Activated CD8-positive, alpha-beta memory T cell treated with anti-CD3 and anti-CD28 coated beads, Interleukin-2, amount 50 U/mL, for 24 hours (primary cell): ENCODE results near the gene TTI1.

Experiments
- DNase-seq: peaks from one replicate; pipeline ENCODE4 v3.0.0-alpha.2; 2020; ENCODE audit errors: extremely low read depth

Gene TTI1

DNA sequence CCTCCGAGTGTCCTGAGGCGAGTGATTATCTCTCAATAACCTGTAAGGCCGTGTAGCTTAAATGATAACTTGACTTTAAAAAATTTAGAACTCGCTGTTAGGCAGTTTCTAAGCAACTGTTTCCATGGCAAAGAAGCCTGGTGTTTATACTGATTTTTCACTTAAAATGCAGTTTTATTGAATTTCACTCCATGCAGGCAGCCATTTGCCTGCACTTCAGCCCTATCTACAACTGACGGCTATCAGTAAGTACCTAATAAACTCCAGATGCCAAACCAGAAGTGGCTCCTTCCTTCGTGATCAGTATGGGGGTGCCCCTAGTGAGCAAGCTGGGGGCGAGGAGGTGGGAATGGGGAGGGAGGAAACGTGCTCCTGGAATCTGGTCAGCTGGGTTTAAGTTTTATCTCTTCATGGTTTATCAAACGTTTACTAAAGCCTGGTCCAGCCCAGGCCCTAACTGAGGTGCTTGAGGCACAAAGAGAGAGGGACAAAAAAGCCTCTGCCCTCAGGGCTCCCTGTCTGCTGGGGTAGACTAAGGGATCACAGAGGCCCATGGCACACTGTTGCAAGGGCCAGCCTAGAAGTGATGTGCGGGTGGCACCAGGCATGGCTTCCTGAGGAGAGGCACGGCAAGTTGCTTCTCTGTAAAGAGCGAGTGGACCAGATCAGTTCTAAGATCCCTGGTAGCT lies 45.5 kb downstream of the TTI1 start:
- DNase-seq, result no peak

DNA sequence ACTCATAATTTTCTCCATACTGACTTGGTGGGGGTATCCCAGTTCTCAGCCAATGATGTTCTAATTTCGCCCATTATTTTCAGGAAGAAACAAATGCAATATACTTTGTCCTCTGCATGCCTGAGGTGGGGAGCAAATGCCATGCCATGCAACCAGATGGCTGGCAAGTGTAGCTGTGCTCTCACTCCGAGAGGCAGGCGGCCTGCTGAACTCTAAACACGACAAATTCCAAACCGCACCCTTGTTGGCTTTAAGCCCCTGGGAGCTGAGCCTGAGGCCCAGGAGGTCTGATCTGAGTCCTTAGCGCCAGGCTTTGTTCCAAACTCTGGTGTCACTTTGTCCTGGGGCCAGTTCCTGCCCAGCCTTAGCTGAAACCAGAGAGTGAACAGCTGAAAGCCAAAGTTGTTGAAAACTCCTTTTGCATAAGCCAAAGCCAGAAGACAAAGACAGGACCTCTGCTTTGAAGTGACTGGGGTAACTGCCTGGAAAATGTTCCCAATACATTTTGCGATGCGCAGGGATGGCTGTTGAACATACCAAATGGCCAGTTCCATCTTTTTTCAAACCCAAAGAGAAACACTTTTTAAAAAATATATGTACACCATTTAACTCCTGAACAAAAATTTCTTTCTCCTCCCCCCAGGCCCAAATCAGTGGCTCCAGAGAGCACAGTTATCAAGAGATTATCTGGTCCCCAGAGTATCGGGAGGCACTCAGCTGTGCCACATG lies 46.2 kb downstream of the TTI1 start:
- DNase-seq, result no peak

DNA sequence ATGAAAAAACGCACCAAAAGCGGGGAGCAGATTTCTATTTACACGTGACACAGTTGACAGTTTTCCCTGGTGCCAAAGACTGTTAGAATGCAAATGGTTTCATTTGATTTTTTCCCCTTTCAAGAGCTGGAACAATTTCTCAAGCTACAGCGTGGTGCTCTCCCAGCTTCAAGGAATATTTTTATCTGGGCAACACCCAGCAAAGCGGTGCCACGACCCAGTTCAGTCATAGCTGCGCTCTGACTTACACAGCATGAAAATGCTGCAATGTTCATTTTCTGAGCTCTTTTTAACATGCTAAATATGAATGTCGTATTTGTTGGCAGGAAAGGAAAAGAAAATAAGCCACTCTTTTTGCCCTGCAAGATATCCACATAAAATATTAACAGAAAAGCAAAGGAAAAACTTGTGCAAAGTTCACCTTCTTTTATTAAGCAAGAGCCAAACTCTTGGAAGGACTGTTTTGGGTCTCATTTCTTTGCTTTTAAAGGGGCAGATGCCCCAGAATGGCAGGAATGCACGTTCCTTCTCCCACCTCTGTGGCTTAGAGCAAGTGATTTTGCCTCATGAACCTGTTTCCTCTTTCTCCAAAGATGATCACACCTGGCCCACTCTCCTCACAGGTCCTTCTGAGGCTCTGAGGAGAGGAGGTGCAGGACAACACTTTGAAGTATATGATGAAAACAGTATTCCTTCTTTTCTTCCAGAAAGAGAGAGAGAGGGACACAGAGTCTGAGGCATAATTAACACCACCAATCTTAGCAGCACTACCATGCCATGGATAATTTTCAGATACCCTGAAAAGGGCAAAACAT lies 47.0 kb downstream of the TTI1 start:
- DNase-seq, result no peak

DNA sequence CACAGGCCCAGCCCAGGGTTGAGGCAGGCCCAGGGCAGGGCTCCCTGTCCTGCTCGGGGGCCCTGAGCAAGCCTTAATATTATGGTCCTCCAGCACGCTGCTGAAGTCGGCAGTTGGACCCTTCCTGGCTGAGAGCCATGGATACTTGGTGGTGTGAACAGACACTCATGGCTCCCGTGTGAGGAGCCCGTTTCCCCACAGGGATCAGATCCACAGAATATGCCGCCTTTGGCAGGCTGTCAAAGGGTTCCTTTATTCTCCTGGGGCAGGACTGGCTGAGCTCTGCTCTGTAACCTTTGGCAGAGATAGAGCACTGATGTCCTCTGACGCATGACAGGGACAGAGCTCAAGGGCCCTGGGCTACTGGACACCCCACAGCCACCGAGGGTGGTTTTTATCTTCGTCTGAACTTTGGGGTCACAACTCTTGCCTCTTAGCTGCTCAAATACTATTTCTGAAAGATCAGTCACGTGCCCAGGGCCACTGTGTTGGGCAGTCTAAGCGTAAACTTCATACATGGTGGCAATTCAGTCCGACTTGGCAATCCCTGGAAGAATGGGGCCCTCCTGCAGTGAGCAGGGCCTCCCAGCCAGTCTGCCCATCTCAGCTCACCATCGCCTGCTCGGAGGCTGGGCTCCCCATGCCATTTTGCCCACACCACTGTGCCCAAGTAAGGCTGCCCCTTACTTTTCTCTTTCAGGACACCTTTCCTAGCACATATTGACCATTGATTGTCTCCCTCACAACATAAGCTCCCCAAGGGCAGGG lies 49.1 kb downstream of the TTI1 start:
- DNase-seq, result no peak

DNA sequence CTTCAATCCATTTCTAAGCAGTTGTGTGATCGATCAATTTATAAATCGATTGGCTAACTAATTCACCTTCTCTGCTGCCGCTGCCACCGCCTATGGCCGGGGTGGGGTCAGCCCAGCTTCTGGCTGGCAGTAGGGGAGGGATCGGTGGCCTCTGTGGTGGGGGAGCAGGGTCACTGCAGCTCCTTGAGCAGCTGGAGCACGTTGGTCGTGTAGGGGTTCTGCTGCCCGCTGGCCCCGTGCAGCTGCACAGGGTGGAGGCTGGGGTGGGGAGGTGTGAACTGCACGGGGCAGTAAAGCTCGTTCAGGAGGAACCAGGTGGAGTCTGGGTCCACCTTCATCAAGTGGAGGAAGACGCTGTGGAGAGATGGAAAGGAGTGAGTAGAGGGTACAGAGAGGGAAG lies 50.0 kb downstream of the TTI1 start:
- DNase-seq, result no peak

DNA sequence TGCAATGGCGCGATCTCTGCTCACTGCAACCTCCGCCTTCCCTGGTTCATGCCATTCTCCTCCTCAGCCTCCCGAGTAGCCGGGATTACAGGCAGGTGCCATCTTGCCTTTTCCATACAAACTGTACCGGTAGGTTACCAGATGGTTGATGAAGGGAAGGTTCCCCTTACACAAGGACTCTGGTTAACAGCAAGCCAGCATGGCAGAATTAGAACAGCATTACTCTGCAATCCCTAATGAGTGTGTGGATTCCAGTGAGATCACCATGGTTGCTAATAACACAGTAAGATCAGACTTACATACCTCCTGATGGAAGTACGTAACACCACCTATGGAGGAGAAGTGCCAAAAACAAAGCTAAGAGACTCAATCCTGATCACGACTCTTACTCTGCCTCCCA lies 51.7 kb downstream of the TTI1 start:
- DNase-seq, result no peak

DNA sequence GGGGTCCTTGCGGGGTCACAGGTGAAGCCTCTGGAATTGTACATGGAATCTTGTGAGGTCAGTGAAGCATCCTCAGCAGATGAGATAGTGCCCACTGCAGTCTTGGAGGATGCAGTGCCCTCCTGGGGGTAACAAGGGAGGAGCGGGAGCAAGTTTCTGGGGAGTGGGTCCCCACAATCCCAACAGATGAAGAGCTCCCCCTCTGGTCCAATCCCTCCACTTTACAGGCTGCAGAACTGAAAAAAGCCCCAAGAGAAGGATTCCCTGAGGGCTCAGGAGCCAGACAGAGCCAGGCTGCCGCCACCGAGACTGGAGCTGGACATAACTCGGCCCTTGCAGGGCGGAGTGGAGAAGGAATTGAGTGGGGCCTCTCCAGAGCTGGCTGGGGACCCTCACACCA lies 52.4 kb downstream of the TTI1 start:
- DNase-seq, result no peak

DNA sequence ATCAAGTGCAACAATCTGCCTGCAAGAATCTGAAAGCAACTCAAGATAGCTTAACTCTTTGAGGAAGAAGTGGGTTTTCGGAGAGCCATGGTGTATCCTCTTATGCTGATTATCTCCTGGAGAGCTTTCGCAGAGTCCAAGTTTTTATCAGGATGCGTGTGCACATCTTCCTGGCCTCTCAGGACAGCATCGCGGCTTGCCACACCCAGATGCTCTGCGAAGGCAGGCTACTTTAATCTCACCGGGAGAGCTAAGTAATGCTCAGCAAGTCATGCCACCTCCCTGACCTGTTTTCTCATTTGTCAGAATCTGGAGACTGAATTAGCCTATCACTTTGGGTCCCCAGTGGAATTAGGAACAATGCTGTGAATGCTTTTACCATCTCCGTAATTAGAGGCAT lies 52.9 kb downstream of the TTI1 start:
- DNase-seq, result no peak

DNA sequence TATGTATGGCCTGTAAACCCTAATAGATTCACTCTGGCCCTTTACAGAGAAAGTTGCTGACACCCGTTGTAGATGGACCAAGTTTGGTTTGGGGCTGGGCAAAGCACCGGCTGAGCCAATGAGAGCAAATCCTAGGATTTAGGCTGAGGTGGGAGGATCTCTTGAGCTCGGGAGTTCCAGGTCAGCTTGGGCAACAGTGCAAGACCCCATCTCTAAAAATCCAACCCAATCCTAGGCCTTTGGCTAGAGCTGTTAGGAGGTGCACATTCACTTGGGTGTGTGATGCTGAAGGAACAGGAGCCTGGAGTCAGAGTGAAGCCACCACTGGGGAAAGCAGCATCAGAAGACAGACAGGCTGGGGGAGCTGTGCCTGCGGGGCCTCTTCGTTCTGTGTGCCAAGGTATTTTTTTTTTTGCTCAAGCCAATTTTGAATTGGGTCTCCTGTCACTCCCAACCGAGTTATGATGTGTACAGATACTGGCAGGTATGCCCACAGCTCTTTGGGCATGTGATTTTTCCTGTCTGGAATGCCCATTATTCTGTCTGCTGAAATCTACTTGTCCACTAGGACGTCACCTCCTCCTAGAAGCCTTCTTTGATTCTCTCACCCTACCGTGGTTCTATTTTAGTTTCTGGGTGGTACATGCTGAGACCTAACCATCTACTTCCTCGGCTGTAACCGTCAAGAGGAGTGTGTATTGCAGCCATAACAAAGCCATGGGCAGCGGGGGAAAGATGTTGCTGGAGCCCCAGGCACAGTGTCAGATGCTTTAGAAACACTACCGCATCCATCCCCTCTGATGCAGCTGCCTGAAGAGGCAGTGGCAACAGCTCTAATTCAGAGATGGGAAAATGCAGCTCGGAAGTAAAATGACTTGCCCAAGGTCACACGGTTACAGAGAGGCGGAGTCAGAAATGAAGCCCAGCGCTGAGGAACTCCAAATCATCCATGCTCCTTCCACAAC lies 54.0 kb downstream of the TTI1 start:
- DNase-seq, result no peak

DNA sequence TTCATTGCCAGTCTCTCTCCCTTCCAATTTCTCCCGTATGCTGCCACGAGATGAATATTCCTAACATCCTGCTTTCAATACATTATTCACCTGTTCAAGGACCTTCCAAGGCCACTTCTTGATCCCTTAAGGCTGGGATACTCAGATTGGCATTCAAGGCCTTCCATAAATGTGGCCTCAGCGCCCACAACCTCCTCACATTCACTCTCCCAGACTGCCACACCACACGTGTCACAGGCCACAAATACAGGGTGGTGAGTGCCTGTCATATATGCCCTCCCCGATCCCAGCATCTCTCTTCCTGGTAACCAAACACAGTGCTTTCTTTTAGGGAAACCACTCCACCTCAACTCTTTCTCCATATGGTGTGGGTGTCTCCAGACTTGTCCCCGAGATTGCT lies 55.5 kb downstream of the TTI1 start:
- DNase-seq, result no peak

DNA sequence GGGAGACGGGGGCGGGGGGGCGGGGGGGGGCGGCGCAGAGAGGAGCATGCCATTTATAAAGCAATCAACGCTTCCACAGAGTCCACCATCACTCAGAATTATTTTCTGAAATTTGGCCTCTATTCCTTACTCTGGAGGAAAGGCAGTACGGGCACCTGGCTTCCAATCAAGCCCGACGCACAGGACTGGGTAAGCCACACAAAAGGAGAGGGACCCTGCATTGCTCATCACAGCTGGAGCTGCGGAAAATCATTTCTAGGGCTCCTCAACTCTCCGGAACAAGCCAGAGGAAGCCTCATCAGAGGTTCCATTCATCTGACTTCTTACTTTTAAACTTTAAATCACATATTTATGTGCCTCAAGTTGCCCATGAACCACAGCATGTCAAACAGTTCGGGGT lies 55.9 kb downstream of the TTI1 start:
- DNase-seq, result no peak

DNA sequence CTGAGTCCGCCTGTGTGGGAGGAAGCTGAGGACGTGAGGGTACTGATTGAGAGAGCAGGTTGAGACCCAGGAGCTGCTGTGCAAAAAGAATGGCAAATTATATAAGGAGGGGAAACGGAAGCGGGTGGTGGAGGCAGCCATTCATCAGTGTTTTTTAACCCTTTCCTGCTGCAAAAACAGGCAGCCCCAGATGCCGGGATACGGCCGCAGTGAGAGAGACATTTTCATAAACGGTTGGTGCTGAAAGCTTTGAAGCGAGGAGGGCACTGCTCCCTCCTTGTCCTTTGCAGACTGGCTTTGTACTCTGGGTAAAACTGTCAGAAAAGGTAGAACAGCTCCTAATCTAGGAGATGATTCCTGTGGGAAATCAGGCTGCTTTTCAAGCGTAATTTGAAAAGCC lies 56.4 kb downstream of the TTI1 start:
- no peak for DNase-seq

DNA sequence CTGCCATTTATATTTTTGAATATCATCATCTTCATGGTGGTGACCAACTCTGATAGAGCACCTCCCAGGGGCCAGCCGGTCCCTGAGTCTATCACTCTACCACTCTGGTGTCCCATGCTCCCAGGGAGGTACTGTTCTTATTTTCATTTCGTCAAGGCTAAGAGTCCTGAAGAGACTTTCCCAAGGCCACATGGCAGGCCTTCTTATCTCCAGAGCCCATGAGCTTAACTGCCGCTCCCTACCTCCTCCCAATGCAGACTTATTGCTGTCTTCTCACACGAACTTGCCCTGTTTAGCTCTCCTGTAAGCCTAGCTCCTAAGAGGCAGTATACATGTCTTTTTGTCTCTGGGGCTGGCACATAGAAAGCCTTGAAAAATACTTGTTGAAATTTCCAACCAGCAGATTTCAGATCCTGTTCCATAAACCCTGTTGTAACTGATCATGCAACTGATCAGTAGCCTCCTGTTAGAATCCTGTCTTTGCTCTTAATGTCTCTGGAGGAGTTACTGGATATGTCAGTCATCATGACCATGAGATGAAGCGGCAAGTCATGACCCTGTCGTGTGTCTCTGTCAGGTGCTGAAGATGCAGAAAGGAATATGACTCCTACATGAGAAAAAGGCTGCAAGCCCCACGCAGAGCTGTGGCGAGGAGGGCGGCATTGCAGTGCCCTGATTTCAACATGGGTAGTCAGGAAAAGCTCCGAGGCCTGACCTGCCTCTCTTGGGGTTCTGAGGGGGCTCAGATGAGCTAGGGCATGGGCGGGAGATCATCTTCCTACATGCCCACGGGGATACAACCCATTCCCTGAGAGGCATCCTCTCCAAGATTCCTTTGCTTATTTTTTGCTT lies 60.0 kb downstream of the TTI1 start:
- no peak for DNase-seq

DNA sequence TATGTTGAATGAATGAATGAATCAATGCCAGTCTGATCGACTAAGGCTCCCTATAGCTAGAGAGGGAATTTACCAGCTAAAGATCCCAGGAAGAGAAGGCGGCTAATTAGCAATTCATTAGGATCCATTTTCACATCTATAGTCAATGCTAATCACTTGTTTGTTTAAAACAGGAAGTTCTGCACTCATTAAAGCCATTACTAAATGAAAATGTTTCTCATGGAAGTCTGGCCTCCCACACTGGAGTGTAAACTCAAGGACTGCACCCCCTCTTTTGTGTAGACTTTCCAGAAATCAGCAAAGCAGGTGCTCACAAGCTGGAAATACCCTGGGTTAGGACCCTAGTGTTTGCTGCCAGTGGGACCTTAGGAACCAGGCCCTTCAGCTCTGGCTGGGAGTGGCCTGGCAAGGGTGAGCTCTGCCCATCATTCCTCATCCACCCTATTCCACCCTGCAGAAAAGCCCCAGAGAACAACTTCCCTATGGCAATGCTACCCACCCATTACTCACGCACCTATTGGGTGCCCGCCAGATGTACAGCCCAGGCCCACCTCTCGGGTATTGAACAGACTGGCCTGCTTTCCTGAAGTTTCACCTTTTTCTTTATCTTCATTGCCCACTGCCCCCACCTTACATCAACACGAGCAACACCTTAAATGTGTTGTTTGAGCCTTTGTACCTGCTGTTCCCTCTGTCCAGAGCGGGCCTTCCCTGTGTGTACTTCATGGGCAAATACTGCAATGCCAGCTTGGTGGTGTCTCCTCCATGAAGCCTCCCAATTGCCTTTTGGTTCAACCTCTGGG lies 60.8 kb downstream of the TTI1 start:
- no peak for DNase-seq

DNA sequence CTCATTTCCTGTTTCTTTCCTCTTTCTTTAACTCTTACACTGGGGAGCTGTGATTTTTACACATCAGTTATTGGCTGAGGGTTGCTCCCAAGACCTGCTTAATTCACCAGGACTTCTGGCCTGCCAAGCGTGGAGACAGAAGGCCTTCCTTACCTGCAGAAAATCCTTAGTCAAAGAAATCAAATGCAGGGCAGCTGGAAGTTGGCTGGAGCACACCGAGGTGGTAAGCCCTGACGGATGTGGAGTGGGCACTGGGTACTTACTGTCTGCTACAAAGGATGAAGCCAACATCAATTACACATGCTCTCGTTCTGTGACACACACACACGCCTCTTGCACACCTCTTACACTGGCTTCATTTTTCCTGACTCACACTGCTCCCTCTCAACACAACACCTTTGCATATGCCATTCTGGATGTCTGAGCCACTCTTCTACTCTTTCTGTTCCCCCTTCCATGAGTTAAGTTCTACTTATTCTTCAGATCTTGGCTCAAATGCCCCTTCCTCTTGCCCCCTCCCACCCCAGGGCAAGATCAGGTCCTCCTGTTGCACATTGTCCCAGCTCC lies 61.6 kb downstream of the TTI1 start:
- no peak for DNase-seq

DNA sequence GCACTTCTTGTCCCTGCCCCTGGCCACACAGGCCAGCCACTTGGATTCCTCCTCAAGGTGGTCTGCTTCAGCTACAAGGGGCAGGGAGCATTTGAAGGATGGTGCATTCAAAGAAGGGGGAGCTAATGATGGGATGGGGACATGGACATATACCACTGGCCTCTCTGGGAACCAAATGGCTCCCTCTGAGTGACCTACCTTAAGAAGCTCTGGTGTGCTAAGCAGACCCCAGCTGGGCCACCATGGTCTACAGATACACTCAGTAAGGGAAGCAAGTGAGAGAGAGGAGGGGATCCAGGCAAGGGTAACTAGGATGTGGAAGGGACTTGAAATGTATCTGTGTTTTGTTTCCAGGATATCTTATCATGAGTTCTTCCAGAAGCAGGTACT lies 62.4 kb downstream of the TTI1 start:
- DNase-seq, result no peak

DNA sequence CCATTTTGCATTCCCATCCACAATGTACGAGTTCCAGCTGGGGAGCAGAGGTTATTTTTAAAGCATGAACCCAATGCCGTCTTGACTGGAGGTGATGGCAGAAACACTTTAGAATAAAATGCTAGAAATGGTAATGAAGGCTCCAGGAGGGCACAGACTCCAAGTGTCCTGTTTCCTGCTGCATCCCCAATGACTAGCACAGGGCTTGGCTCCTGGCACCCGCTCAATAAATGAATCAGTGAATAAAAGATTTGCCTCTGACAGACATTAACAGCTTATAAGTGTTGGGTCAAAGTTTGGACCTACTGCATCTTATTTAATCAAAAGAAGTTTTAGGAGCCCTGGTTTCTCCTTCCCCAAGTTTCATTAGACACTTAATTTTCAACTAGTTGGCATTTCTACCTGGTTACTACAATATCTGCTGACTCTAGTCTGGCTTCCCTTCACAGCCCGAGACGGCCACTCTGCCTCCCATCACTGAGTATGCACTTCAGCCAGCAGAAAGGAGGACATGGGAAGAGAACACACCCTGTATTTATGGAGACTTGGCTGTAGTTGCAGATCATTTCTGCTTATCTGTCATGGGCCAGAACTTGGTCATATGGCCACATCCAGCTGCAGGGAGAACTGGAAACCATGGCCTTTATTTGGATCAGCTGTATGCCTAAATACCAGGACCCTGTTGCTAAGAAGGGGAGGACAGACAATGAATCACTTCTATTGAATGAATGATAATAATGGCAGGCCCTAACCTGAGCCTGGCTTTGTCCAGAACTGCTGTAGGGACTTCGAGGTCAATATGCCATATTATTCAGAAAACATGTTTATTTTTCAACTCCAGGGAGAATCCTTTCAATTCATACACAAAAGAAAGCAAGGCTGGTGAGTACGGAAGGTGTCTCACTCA lies 63.1 kb downstream of the TTI1 start:
- no peak for DNase-seq
